Kidney epithelial cell (primary cell): ENCODE data around the gene ARF6. TPM values are rescaled to one million over a fixed set of nuclear protein-coding genes. Genes with fewer than 3 reads are reported as not detected.

Source experiments
- DNase-seq: peaks from one replicate; pipeline ENCODE4 v3.0.0-alpha.2; 2010; ENCODE audit warnings: low read depth
- H3K27me3 ChIP-seq: 2 replicates; pipeline ENCODE4 v1.6.0; 2011; ENCODE audit warnings: low read length; ENCODE audit not compliant: control insufficient read depth, insufficient read depth
- H3K36me3 ChIP-seq: 2 replicates; pipeline ENCODE4 v1.5.1; 2011; ENCODE audit warnings: low read length; ENCODE audit not compliant: control insufficient read depth, insufficient read depth
- H3K4me3 ChIP-seq: 2 replicates; pipeline ENCODE4 v1.5.1; 2011; ENCODE audit warnings: low read depth, mild to moderate bottlenecking, control low read depth, low read length
- CTCF ChIP-seq: IDR thresholded peaks from 2 replicates; pipeline ENCODE4 v1.5.1; 2011; ENCODE audit warnings: mild to moderate bottlenecking, moderate library complexity, low read length, control low read depth, inconsistent platforms; ENCODE audit not compliant: insufficient read depth, poor library complexity, severe bottlenecking
- total RNA-seq: library from RNA; depleted of rRNA; stranded (reverse); fragments of >200 nt; gene quantifications from 2 replicates; pipeline ENCODE4 v1.2.3, GENCODE V29; 2015

The ARF6 gene
- total RNA-seq, 1 donor from 2014 or later = 76.3 TPM

- DNase-seq = no peak
- Histone ChIP-seq H3K36me3 (no peaks in the 10 kb centered on the region), H3K4me3 (no peak overlapping the region), H3K27me3 (no peaks in the 10 kb centered on the region)
- no peak for TF ChIP-seq CTCF
Measured at GRCh38 chr14:49907186-49907585, 14.3 kb downstream of the ARF6 start.

GRCh38 chr14:49908433-49908782 is 15.5 kb downstream of the ARF6 start:
- no peaks in the 10 kb centered on the region for H3K36me3 ChIP-seq
- DNase-seq = no peak
- no peak overlapping the region for H3K4me3 ChIP-seq
- TF ChIP-seq CTCF = no peak
- H3K27me3 ChIP-seq = no peaks in the 10 kb centered on the region

GRCh38 chr14:49909016-49909415 is 16.1 kb downstream of the ARF6 start:
- Histone ChIP-seq H3K4me3 (no peak overlapping the region), H3K36me3 (no peaks in the 10 kb centered on the region), H3K27me3 (no peaks in the 10 kb centered on the region)
- no peak for TF ChIP-seq CTCF
- DNase-seq = no peak

GRCh38 chr14:49915085-49915484 is 22.2 kb downstream of the ARF6 start:
- TF ChIP-seq CTCF = no peak
- Histone ChIP-seq H3K36me3 (no peaks in the 10 kb centered on the region), H3K4me3 (no peak overlapping the region), H3K27me3 (no peaks in the 10 kb centered on the region)
- DNase-seq = no peak

- Histone ChIP-seq H3K27me3 (no peaks in the 10 kb centered on the region), H3K36me3 (no peaks in the 10 kb centered on the region), H3K4me3 (no peak overlapping the region)
- no peak for TF ChIP-seq CTCF
- DNase-seq = no peak
Measured at GRCh38 chr14:49918706-49919105, 25.8 kb downstream of the ARF6 start.

- Histone ChIP-seq H3K27me3 (no peaks in the 10 kb centered on the region), H3K36me3 (no peaks in the 10 kb centered on the region), H3K4me3 (no peak overlapping the region)
- no peak for DNase-seq
- TF ChIP-seq CTCF = no peak
Measured at GRCh38 chr14:49919825-49920659, 27.2 kb downstream of the ARF6 start.
